OCI-LY1 (cell line): ENCODE measurements around the gene PTCH1.

Experiments used
- CTCF ChIP-seq: fragments of 200-600 bp; sonication (generic), shearing (Covaris generic); IDR thresholded peaks from 2 replicates; pipeline ENCODE4 v1.5.1; 2017; ENCODE audit warnings: mild to moderate bottlenecking, antibody characterized with exemption, low read length, moderate library complexity, mixed read lengths
- EZH2 ChIP-seq: fragments of 200-600 bp; sonication (generic), shearing (Covaris generic); IDR thresholded peaks from 2 replicates; pipeline ENCODE4 v1.8.0; 2017; ENCODE audit warnings: borderline replicate concordance, mixed run types, mild to moderate bottlenecking, antibody characterized with exemption, low read length, moderate library complexity, mixed read lengths

- TF ChIP-seq CTCF = no peak
- no peak for TF ChIP-seq EZH2
Observed at GRCh38 chr9:95452176-95452575, 64.6 kb downstream of the PTCH1 start.
